GM19372 (cell line): Measurements from ENCODE around the gene ADARB2.

Experiments used
- ATAC-seq: cut with Tn5 transposase; IDR thresholded peaks from one replicate; pipeline ENCODE4 v1.9.1; 2021; ENCODE audit warnings: mild to moderate bottlenecking, low read depth, moderate library complexity; ENCODE audit not compliant: unreplicated experiment

Gene ADARB2

DNA sequence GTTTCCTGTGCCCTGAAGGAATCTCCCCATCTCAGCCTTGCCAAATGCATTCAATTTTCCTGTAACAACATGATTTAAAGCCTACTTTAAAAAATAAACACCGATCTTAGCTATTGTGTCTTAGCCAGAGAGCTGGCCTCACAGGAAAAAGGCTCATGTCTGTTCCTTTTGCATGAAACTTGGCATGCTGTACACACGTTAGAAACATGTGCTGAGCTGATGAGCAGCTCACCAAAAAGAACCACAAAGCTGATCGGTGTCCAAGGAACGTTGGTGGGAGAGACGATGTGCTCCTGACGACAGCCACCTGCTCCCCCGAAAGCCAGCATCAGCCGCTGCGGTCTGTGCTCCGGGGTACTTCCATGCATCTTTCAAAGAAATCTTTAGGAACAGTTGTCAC is 135.9 kb downstream of the ADARB2 start:
- ATAC-seq: no peak

DNA sequence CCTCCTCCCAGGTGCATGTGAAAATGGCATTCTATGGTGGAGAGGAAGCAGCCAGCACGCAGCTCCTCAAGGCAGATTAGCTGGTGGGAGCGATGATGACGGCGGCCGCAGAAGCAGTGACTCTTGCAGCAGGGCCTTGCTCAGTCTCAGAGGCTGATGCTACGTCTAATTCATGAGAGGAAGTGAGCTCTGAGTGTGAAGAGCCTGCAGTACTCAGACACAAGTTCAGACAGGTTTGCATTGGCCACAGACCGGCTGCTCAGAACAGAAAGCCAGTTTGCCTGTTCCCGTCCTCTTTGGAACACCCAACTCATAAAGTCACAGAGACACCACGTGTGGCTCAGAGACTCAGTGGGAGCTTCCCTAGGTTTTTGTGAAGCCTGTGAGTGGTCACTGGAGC is 136.5 kb downstream of the ADARB2 start:
- ATAC-seq: no peak

DNA sequence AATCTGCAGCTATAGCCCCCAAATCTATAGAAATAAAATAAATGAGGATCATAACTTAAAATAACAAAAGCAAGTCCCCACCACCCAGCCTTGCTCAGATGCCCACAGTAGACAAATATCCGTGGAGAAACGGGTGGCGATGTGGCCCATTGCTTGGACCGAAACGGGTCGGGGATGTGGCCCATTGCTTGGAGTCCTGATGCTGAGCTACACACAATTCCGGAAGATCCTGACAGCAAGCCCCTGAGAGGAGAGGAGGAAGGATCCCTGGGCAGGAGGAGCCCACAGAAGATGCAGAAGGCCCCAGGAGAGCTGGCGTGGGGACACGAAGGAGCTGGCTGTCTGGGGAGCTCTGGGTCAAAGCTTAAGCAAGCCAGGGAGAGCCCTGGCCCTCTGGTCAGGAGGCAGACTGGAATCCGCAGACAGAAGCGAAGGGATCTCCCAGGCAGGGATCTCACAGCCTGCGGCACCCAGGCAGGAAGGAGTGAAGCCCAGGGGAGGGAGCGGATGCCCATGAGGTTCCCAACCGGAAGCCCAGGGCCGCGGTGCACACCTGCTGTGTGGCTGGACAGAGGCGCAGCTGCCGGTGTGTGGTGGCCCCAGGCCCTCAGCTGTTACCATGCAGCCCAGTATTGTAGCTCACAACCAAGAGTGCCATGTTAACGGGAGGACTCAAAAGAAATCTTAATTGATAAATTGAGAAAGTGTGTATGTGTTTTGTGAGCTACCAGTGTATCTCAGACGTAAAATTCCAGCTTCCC is 138.8 kb downstream of the ADARB2 start:
- ATAC-seq: no peak

DNA sequence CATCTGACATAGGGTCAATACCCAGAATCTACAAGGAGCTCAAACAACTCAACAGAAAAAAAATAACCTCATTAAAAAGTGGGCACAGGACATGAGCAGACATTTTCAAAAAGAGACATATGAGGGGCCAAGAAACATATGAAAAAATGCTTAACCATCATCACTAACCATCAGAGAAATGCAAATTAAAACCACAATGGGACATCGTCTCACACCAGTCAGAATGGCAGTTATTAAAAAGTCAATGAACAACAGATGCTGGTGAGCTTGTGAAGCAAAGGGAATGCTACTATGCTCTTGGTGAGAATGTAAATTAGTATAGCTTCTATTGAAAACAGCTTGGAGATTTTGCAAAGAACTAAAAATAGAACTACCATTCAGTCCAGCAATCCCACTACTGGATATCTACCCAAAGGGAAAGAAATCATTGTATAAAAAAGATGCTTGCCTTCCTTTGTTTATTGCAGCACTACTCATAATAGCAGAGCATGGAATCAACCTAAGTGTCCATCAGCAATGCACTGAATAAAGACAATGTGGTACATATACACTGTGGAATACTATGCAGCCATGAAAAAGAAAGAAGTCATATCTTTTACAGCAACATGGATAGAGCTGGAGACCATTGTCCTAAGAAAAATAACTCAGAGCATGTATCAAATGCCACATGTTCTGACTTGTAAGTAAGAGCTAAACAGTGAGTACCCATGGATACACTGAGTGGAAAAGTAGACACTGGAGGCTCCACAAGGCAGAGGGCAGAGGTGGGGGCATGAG is 139.8 kb downstream of the ADARB2 start:
- ATAC-seq: peak; percentile 51

DNA sequence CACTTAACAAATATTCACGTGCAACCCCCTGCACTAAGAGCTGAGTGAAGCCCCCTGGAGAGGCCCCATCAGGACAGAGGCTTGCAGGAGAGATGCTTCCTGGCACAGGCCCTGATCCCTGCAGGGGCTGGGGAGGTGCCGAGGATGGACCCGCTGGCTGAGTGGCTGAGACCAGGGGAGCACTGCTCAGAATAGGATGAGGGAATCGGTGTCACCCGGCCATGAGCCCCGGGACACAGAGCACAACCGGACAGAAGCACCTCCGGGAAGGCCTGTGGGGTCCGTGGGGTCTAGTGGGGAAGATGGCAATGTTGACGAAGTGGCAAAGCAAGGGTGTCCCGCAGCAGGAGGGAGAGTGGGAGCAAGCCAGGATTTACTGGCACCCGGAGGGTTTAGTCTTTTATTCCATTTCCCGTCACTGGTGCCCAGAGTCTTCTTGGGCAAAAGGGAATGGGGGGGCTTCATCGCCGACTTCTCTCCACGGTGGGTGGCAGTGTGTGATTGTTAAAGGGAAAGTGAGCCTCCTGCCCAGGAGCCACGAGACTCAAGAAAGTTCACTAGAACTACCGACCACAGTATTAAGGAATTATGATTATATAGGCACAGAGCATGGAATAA is 140.7 kb downstream of the ADARB2 start:
- no peak for ATAC-seq

DNA sequence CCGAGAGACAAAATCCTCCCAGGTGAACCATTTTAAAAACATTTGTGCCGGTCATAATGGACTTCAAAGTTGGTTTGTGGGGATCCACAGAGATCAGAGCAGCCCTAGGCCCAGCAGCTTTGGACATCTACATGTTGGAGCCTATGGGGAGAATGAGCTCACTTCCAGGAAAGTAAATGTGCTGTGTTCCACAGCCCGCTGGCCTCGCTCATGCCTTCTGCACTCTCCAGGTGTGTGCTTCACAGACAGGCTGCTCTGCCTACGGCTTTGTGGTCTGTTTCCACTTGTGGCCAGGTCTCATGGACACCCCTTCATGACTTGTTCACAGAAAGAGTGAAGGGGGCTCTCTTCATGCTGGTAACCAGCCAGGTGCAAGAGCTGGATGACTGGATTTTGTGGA is 141.6 kb downstream of the ADARB2 start:
- no peak for ATAC-seq

DNA sequence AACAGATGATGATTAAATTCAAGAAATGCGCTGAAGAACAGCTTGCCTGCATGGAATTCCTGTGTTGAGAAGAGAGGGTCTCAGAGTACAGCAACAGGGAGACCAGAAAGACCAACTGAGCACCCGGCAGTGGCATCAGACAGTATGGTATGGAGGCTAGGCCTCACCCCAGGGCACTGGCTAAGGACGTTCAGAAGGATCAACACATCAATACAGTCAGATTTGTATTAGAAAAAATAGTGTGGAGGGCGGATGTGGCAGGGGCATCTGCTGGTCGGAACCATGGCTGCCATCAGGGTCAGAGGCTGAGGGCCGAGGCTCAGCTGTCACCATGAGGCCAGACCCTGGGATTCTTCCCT is 142.1 kb downstream of the ADARB2 start:
- ATAC-seq: no peak

DNA sequence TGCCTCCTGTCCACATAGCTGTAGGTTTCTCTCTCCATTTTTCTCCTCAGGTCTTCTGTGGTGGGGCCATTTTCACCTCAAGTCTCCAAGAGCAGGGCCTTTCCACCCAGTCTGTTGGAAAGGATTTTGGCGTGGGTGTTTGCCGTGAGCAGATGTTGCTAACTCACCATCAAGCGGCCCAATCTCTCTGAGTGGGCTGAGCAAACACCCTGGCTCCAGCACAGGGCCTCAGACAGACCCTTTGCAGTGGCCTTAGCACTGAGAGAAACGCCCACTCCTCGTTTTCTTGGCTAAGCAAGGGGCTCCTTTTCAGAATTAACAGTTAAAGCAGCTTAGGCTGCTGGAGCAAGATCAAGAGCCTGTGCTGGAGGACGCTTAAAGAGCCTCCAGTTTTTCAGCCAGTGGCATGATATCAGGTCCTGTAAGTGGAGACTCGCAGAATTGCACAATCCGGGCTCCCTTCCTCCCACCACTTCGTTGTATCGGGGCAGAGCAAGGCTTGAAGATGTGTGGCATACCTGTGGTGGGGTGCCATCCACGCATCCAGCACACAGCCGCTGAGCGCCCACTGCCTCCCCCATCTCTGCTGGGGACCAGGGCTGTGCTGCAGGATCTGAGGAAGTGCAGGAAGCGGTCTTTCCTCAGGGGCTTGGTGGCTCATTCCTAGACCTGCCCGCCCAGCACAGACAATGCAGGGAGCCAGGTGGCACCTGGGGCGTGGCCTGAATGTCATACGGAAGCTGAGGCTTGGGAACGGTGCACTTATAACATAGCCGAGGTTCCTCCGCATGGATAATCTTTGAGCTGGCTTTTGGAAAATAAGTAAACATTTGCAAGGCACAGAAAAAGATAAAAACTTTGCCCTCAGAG is 142.7 kb downstream of the ADARB2 start:
- no peak for ATAC-seq

DNA sequence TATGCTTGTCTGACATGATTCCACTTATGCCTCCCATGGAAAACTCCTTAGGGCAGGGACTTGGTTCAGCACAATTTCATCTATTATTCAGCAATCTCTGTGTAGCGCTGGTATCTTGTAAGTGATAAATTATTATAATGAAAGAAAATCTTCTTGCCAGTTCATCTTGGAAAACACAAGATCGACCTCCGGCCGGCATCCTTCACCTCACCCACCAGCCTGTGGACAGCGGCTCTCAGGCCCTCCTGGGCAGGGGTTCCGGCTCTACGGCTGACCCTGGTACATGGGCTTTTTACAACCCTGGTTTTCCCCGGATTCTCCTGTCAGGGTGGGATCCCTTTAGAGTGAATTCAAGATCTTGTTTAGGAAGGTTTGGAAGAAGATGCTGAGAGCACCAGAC is 145.6 kb downstream of the ADARB2 start:
- ATAC-seq: no peak

DNA sequence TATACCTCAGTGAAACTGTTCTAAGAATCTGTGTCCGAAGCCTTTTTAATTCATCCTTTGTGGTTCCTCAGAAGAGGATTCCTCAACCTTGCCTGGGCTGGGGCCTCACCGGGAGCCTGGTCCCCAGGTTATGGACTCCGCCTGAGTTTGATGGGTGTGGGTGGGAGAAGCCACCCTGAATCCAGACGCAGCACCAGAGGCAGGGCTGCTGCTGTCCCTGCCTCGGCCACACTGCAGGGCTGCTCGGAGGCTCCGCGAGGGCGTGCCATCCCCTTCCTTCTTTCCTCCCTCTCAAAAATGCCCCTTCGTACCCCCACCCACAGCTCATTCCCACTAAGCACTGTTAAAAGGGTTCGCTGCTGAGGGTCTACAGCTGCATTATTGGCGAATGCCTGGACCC is 146.3 kb downstream of the ADARB2 start:
- no peak for ATAC-seq

DNA sequence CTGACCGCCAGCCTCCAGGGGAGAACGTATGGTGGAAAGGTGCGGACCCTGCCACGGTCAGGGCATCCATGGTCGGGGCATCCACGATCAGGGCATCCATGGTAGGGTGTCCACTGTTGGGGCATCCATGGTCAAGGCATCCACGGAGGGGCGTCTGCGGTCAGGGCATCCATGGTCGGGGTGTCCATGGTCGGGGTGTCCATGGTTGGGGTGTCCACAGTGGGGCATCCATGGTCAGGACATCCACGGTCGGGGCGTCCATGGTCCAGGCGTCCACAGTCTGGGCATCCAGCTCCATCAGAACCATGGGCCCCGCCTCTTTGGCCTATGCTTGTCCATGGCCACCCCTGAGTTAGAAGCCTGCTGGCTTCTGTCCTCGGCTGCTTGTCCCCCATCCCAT is 148.1 kb downstream of the ADARB2 start:
- ATAC-seq: no peak

DNA sequence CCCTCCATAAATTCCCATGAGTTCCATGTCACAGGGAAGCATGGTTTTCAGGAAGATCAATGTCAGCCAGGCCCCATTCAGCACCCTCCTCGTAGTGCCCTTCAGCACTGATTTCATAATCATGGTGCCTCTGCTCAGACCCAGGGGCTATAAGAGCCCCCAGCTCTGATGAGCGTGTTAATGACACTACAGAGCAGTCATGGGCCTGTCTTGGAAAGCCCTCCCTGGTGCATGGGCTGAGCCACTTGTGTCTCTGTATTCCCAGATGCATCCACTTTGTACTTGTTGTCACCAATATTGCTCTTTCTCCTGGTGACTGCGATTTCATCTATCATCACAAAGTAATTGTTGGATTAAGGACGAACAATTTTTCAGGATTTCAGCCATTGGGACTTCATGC is 154.6 kb downstream of the ADARB2 start:
- ATAC-seq: no peak

DNA sequence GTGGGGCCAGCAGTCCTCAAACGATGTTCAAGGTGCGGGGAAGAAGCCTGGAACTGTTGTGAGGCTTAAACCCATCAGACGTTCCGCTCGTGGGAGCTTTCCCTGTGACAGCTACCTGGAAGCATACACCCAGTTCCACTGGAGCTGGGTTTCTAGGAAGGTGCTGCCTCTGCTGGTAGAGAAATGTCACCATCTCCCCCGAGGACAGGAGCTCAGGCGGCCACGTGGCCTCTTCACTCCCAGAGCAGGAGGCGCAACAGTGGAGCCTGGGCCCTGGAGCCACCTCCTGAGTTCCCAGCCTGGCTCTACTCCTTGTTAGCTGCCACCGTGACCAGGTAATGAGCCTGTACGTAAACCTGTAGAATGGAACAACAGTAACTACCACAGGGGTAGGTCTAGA is 156.1 kb downstream of the ADARB2 start:
- ATAC-seq: no peak

DNA sequence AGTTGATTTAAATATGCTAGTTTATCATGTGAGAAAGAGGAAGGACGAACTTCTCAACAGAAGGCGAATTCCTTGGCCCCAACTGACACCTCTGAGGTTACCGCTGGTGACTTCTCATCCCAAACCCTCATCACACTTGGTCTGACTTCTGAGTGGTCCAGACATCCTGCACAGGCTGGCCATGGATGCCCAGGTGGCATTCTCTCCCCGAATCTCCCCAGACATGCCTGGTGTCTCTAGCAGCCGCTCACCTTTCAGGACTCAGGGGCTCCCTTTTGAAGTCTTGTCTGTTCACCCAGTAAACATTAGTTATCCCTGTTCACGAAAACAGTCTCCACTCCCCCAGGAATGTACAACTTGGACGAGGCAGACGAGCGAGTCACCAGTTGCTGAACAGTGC is 157.7 kb downstream of the ADARB2 start:
- ATAC-seq: no peak

DNA sequence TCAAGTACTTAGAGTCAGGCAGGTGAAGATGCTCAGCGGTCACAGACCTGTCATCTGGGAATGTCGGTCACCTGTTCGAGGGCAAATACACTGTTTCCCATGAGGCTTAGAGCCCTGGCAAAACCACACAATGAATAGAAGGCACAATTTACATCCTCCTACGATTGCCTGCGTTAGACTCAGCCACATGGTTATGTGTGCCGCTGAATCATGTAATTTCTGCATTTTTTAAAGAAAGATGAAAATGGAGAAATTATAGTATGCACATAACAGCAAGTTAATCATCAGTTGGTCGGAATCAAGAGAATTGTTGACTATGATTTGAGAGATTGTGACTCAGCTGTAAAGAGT is 158.2 kb downstream of the ADARB2 start:
- no peak for ATAC-seq

DNA sequence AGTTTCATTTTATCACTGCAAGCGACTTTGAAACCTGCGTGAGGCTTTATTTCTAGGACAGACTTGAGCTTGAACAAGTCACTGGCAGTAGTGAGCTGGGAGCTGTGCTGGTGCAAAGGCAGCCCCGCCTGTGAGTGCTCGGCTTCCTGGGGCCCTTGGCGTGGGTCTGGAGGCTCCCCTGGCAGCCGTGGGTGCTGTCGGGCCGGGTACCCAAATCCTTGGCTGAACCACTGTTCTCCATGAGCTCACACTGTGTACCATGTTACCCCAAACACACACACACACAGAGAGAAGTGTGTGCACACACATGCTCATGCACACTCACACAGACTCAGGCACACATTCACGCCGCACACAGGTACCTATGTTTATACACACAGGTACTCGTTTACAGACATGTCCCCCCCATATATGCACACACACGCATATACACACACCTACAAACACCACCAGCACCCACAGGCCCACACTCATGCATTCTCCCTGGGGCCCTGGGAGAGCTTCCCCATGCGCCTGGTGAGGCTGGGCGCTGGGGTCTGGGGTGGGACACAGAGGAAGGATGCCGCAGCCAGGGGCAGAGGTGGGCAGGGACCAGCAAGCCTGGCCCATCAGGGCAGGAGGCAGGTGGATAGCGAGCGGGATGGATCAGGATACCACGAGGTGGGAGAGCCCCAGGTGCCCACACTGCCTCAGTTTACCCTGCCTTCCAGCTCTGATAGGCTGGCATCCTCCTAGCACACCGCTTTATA is 158.8 kb downstream of the ADARB2 start:
- no peak for ATAC-seq

DNA sequence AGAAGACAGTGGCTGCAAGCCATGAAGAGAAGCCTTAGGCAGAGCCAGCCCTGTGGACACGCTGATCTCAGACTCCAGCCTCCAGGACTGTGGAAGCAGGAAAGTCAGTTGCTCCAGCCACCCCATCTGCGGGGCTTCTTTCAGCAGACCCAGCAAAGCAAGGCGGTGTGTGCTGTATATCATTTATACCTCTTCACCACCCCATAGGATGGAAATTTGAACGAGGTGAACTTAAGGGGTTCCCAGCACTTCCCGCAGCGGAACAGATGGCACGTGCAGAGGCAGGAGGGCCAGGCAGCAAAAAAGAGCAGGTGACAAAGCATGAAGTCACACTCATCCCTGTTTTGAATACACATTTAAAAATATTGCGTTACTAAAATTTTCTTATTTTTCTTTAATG is 159.4 kb downstream of the ADARB2 start:
- no peak for ATAC-seq

DNA sequence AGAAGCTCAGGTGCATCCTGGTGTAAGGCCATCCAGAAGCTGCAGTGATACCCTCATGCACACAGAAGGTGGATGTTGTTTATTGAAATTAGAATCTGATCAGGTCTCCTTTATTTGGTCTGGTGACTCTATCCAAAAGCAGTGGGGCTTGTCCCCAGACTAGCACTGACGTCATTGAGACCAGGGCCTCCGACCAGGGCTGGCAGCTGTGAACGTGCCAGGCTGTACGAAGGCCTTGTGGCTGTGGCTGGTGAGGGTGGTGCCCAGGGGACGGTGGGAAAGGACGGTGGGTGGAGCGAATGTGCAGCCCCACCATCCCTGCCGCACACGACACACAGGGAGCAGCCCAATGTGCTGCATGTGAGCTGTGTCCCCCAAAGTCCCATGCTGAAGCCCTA is 160.0 kb downstream of the ADARB2 start:
- ATAC-seq: no peak

DNA sequence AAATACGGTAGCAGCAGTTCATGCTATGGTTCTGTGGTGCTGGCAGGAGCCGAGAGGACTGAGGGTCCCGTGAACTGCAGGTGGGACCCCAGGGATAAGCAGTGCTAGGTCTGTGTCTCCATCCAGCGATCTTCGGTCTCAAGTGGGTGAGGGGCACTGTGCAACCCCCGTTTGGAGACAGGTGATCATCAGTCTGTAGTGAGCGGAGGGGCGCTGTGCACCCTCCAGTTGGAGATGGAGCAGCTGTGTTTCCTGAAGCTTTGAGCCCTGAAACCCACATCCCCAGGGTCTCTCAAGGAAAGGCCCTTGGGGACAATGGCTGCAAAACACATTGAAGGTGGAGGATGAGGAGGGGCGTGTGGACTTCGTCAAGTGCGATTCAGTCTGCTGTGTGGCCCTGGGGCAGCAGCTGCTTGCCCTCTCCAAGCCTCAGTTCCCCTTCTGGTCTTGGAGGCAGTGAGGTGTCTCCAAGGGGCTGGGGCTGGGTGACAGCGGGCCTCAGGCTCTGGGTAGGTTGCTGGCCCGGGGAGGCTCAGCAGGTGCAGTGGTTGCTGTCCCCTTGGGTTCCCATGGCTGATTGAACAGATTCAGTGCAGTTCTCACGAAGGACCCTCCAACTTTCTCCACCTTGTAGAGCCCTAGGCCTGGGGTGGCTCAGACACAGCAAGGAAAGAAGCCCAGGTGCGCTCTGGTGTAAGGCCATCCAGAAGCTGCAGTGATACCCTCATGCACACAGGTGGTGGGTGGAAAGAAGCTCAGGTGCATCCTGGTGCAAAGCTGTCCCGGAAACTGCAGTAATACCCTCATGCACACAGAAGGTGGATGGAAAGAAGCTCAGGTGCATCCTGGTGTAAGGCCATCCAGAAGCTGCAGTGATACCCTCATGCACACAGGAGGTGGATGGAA is 160.6 kb downstream of the ADARB2 start:
- no peak for ATAC-seq
